22Rv1 (cell line): Measurements from ENCODE around the gene CAPZB.
"Not testable (repeated sequence)": the region's sequence is repeated elsewhere in the genome, so short reads cannot be mapped to it uniquely, and the experiment has no call there.

ENCODE experiments used
- H3K27ac ChIP-seq: fragments of 450-650 bp; 2 replicates; pipeline ENCODE4 v1.5.1; 2017
- ZFX ChIP-seq: fragments of 450-650 bp; IDR thresholded peaks from 2 replicates; pipeline ENCODE4 v1.6.1; 2017; ENCODE audit warnings: antibody characterized with exemption, borderline replicate concordance
- TF ChIP-seq, protein P1 (sequence below): fragments of 450-650 bp; IDR thresholded peaks from 2 replicates; pipeline ENCODE4 v1.5.1; 2017; ENCODE audit warnings: mild to moderate bottlenecking

The CAPZB gene

DNA sequence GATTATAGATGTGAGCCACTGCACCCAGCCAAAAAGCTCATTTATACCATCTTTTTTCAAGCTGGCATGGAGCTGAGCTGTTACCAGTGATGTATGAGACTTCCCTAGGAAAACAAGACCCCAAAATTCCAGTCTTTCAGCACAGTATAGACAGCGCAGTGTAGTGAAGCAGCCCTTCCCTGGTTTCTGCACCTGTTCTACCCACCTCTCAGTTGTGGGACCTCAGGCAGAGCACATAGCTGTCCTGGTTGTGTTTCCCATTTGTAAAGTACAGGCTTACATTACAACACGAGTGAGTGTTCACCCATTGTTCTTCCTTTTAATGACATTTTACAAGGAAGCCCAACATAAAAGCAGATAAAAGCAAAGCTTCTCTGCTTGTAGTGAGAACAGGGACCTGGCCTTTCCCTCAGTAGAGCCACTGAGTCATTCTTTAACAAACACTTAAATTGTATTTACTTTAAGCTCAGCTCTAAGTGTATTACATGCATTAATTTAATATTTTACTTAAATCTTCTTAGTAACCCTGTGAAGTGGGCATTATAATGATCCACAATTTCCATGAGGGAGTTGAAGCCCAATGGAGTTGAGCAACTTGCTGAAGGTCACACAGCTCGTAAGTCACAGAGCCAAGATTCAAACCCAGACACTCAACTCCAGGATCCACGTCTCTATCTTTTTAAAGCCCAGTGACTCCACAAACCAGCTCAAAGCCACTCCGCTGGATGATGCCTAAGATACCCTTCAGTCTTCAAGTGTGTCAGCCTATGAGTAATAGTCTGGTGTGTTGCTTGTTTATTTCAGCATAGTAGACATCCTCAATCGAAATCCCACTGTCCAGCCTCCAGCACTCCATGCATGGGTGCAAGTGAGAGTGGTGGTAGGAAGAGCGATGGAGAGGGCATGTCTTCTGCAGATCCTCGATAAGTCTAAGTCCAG, 40.5 kb upstream of the CAPZB start:
- TF ChIP-seq ZFX: no peak
- H3K27ac ChIP-seq: no peak overlapping the region

DNA sequence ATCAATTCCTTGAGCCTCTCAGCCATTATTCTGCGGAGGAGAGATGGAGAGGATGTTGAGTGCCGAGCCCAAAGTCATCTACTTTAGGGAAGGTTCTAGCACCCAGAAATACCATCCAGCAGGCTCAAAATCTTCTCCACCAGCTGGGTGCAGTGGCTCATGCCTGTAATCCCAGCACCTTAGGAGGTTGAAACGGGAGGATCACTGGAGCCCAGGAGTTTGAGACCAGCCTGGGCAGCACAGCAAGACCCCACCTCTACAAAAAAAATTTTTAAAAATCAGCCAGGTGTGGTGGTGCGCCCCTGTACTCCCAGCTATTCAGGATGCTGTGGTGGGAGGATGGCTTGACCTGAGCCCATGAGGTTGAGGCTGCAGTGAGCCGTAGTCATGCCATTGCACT, 39.5 kb upstream of the CAPZB start:
- H3K27ac ChIP-seq: no peak overlapping the region
- TF ChIP-seq, protein P1, sequence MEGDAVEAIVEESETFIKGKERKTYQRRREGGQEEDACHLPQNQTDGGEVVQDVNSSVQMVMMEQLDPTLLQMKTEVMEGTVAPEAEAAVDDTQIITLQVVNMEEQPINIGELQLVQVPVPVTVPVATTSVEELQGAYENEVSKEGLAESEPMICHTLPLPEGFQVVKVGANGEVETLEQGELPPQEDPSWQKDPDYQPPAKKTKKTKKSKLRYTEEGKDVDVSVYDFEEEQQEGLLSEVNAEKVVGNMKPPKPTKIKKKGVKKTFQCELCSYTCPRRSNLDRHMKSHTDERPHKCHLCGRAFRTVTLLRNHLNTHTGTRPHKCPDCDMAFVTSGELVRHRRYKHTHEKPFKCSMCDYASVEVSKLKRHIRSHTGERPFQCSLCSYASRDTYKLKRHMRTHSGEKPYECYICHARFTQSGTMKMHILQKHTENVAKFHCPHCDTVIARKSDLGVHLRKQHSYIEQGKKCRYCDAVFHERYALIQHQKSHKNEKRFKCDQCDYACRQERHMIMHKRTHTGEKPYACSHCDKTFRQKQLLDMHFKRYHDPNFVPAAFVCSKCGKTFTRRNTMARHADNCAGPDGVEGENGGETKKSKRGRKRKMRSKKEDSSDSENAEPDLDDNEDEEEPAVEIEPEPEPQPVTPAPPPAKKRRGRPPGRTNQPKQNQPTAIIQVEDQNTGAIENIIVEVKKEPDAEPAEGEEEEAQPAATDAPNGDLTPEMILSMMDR: no peak
- TF ChIP-seq ZFX: no peak

DNA sequence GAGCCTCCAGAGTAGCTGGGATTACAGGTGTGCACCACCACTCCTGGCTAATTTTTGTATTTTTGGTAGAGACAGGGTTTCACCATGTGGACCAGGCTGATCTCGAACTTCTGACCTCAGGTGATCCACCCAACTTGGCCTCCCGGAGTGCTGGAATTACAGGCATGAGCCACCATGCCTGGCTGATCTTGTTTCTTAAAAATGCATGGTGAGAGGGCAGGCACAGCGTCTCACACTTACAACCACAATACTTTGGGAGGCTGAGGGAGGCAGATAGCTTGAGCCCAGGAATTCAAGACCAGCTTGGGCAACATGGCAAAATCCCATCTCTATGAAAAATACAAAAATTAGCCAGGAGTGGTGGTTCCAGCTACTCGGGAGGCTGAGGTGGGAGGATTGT, 37.2 kb upstream of the CAPZB start:
- not testable (repeated sequence) for H3K27ac ChIP-seq

DNA sequence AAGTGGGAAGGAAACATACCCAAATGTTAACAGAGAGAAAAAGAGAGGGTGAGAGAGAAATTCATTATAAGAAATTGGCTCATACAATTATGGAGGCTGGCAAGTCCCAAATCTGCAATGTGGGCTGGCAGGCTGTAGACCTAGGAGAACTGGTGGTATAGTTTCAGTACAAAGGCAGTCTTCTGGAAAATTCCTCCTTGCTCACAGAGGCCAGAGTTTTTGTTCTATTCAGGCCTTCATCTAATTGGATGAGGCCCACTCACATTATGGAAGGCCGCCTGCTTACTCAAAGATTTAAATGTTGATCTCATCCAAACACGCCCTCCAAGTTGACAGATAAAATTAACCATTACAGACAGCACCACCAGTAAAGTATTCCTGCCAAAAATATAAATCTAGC, 36.1 kb upstream of the CAPZB start:
- TF ChIP-seq, protein P1: no peak
- no peak for TF ChIP-seq ZFX
- no peak overlapping the region for H3K27ac ChIP-seq

DNA sequence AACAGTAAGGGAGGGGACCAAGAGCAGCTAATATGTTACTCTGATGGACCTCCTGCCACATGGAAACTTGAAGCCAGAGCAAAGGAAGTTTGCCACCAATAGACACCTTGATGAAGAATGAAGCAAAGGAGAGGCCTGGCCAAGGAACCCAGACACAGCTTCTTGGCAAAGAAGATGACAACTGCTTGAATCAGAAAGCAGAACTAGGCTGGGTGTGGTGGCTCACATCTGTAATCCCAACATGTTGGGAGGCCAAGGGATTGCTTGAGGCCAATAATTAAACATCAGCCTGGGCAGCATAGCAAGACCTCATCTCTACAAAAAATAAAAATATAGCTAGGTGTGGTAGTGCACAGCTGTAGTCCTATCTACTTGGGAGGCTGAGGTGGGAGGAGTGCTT, 31.7 kb upstream of the CAPZB start:
- H3K27ac ChIP-seq: no peak overlapping the region
- no peak for TF ChIP-seq ZFX
- TF ChIP-seq, protein P1: no peak

DNA sequence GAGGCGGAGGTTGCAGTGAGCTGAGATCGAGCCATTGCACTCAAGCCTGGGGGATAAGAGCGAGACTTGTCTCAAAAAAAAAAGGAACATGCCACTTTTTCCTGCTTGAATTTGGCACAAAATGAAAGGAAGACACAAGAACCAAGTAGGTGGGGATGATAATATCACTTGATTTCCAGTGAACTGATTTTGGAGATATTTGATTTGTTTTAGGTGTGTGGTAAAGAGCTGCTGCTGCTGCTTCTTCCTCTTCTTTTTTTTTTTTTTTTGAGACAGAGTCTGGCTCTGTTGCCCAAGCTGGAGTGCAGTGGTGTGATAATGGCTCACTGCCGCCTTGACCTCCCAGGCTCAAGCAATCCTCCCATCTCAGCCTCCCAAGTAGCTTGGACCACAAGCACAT, 29.9 kb upstream of the CAPZB start:
- no peak for TF ChIP-seq ZFX
- TF ChIP-seq, protein P1: no peak
- peak overlapping the region; percentile 37 for H3K27ac ChIP-seq

DNA sequence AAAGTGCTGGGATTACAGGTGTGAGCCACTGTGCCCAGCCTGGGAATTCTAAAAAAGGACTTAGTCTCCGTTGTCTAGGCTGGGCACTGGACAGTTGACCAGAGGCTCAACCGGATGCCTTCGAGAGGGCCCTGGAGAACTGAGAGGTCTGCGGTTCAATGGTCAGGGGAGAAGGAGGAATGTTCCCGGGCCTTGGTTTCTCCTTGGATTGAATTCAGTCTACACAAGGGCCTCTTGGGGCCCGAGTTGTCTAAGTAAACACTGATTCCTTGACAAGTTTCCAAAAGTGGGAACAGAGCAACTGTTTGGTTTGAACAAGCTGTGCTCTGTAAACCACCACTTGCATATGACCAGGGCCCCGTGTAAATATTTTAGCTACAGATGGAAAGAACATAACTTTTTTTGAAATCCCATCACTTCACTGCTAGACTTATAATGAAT, 29.1 kb upstream of the CAPZB start:
- peak overlapping the region; percentile 37 for H3K27ac ChIP-seq
- TF ChIP-seq, protein P1: no peak
- no peak for TF ChIP-seq ZFX

DNA sequence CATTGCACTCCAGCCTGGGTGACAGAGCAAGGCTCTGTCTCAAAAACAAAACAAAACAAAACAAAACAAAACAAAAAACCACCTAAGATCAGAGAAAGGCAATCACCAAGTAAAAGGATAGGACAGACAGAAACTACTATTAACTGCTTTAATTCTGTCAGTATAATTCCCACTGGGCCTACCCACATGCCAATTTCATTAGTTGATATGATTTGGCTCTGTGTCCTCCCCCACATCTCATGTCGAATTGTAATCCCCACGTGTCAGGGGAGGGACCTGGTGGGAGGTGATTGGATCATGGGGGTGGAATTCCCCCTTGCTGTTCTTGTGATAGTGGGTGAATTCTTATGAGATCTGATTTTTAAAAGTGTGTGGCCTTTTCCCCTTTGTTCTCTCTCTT, 27.2 kb upstream of the CAPZB start:
- TF ChIP-seq, protein P1: no peak
- TF ChIP-seq ZFX: no peak

More for the DNA sequence above, 27.2 kb upstream of the CAPZB start:
- no peak overlapping the region for H3K27ac ChIP-seq
